GM21360 (cell line): ENCODE data around the gene LMOD1.
"Not testable (repeated sequence)": the region's sequence is repeated elsewhere in the genome, so short reads cannot be mapped to it uniquely, and the experiment has no call there.

Source experiments
- ATAC-seq: cut with Tn5 transposase; IDR thresholded peaks from one replicate; pipeline ENCODE4 v1.9.1; 2021; ENCODE audit warnings: mild to moderate bottlenecking, moderate library complexity; ENCODE audit not compliant: unreplicated experiment

Gene LMOD1

DNA sequence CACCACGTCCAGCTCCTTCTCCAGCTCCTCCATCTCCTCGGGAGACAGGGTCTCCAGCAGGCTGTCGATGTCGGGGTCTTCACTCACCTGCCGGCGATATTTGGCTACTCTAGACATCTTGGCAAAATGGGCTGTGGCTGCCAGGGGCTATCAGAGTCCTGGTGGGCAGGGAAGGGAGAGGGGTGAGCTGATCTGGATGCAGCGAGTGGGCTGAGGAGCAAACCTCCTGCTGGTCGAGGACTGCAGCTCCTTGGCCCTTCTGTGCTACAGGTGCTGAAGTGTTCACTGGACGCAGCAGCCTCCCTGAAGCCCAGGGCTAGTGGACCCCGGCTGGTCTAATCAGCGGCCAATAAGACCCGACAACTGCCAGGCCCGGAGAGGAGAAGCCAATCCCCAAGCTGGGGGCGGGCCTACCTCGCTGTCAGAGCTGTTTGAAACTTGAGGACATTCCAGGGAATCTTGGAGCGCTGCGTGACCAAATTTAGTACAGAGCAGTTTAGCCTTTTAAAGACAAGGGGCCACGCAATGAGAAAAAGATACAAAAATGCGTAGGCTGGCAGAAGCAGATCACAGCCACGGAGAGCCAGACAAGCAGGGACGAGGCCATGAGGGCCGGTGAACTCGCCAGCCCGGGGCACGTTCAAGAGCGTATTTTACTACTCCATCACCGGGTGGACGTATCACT, at the start of gene LMOD1:
Gene LMOD1, minus strand, starts transcription at position 325 of the 685 bp plus-strand sequence. Its CDS starts 208 bp downstream, at position 117.
- ATAC-seq, result no peak

GRCh38 chr1:201990427-201990826, 44.1 kb upstream of the LMOD1 start:
- ATAC-seq, result no peak

GRCh38 chr1:201989354-201990128, 43.2 kb upstream of the LMOD1 start:
- ATAC-seq, result no peak

GRCh38 chr1:201988601-201989000, 42.3 kb upstream of the LMOD1 start:
- no peak for ATAC-seq

DNA sequence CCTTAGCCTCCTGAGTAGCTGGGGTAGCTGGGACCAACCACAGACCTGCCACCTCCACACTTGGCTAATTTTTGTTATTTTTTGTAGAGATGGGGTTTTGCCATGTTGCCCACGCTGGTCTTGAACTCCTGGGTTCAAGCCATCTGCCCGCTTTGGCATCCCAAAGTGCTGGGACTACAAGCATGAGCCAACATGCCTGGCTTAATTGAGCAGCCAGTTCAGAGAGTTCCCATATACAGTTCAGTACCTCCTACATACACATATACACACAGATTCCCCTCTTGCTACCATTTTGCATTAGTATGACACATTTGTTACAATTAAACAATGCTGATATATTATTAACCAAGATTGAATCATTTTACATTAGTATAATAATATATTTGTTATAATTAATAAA, 39.0 kb upstream of the LMOD1 start:
- no peak for ATAC-seq

DNA sequence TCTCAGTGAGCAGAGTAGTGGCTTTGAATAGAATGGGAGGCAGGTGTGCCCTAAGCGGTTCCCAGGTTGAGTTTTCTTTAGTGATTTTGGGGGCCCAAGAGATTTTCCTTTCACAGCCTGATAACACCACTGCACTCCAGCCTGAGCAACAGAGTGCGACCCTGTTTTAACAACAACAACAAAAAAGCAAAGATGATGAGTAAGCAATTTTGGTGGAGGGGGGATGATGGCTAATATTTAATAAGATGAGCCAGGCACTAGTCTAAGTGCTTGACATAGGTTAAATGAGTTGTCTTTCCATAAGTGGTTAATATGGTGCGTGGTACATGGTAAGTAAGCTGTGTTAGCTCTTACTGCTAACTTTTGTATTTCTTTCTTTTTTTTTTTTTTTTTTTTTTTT, 38.1 kb upstream of the LMOD1 start:
- no peak for ATAC-seq

- peak; percentile 12 for ATAC-seq
Observed at GRCh38 chr1:201983380-201983805, 37.0 kb upstream of the LMOD1 start.

DNA sequence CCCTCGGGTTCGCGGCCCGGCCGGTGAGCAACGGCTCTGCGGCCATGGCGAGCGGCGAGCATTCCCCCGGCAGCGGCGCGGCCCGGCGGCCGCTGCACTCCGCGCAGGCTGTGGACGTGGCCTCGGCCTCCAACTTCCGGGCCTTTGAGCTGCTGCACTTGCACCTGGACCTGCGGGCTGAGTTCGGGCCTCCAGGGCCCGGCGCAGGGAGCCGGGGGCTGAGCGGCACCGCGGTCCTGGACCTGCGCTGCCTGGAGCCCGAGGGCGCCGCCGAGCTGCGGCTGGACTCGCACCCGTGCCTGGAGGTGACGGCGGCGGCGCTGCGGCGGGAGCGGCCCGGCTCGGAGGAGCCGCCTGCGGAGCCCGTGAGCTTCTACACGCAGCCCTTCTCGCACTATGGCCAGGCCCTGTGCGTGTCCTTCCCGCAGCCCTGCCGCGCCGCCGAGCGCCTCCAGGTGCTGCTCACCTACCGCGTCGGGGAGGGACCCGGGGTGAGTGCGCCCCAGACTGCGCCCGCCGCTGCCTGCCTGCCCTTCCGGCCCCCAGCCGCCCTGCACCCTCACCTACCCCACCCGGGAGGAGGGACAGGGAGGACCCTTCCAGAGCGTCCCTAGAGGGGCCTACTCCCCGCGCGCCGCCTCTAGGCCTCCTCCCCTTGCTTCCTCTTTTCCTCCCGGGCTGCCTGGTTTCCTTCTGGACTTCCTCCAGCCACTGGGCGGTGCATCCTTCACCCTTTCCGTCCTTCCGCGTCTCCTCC, 36.5 kb upstream of the LMOD1 start, which contains the start of gene RNPEP:
Gene RNPEP, plus strand, starts transcription at position 26 of the 757 bp plus-strand sequence. Its CDS starts 19 bp downstream, at position 45.
- peak; percentile 70 for ATAC-seq

GRCh38 chr1:201982082-201982622, 35.8 kb upstream of the LMOD1 start:
- no peak for ATAC-seq

GRCh38 chr1:201970334-201971159, 24.2 kb upstream of the LMOD1 start:
- ATAC-seq, result no peak

GRCh38 chr1:201968202-201968925, 22.0 kb upstream of the LMOD1 start:
- no peak for ATAC-seq

DNA sequence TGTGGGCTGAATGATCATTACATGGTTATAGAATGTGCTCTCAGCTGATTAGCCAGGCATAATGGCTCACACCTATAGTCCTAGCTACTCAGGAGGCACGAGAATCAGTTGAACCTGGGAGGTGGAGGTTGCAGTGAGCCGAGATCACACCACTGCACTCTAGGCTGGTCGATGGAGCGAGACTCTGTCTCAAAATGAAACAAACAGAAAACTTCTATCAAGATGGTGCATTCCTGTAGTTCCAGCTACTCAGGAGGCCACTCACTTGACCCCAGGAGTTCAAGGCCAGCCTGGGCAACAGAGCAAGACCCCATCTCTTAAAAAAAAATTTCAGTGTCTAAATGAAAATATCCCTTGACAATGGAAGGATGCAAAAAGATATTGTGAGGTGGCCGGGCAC, 19.8 kb upstream of the LMOD1 start:
- no peak for ATAC-seq

DNA sequence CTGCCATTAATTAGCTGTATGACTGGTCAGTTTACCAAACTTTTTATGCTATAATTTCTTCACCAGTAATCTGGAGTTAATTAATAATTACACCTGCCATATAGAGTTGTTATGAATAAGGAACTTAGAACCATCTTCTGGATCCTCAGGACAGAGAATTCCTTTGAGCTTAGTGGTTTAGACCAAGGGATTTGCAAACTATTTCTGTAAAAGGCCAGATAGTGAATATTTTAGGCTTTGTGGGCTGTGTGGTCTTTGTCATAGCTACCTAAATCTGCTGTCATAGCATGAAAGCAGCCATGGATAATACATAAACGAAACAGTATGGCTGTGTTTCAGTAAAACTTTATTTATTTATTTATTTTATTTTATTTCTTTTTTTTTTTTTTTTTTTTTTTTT, 17.9 kb upstream of the LMOD1 start:
- no peak for ATAC-seq

DNA sequence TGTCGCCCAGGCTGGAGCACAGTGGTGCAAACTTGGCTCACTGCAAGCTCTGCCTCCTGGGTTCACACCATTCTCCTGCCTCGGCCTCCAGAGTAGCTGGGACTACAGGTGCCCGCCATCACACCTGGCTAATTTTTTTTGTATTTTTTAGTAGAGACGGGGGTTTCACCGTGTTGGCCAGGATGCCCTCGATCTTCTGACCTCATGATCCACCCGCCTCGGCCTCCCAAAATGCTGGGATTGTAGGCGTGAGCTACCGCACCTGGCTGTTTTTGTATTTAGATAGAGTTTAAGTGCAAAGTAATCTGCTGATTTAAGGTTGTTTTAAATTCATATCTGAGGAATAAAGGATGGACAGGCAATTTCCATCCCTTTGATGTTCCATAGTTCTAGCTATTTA, 16.0 kb upstream of the LMOD1 start:
- not testable (repeated sequence) for ATAC-seq

GRCh38 chr1:201958348-201958747, 12.0 kb upstream of the LMOD1 start:
- no peak for ATAC-seq

DNA sequence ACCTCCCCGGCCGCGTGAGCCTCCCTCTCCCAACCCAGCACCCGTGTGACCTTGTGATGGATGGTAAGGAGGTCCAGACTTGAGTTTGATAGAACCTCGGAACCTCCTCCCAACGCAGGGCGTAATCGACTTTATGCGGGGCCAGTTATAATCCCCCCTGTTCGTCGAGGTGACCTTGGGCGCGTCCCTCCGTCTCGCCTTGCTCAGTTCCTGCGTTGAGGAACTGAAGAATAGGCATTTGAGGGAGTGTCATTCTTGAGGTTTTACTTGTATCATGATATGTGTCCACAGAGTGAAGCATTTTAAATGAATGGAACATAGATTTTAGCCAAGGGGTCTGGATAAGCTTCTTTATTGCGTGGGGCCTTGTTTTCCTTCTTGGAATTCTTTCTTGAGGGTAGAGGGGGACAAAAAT, 9.4 kb upstream of the LMOD1 start:
- no peak for ATAC-seq

DNA sequence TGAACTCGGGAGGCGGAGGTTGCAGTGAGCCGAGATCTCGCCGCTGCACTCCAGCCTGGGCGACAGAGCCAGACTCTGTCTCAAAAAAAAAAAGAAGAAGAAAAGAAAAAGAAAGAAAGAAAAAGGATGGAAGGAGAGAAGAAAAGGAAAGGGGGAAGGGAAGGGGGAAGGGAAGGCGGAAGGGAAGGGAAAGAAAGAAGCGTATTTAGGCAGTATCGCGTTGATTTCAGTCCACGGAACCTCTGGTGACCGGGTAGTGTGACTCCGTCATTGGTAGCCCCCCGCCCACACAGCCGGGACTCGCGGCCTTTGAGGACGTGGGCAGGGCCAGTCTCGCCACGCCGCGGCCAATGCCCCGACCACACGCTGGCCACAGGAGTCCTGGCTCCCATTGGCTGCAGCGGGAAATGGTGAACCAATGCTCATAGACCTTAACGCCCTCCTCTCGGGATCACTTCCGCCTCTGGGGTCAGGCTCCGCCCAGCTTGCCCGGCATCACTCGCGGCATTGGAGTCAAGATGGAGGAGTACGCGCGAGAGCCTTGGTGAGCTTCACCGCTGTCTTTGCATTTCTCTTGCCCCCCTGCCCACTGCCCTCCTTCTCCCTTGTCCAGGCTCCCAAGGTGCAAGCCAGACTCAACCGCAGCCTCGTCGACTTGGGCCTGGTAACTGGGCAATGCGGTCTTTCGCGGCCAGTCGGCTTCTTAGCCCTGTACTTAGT, 8.8 kb upstream of the LMOD1 start, which contains the start of gene TIMM17A:
Gene TIMM17A, plus strand, starts transcription at position 495 of the 720 bp plus-strand sequence. Its CDS starts 24 bp downstream, at position 519.
- peak; percentile 98 for ATAC-seq

DNA sequence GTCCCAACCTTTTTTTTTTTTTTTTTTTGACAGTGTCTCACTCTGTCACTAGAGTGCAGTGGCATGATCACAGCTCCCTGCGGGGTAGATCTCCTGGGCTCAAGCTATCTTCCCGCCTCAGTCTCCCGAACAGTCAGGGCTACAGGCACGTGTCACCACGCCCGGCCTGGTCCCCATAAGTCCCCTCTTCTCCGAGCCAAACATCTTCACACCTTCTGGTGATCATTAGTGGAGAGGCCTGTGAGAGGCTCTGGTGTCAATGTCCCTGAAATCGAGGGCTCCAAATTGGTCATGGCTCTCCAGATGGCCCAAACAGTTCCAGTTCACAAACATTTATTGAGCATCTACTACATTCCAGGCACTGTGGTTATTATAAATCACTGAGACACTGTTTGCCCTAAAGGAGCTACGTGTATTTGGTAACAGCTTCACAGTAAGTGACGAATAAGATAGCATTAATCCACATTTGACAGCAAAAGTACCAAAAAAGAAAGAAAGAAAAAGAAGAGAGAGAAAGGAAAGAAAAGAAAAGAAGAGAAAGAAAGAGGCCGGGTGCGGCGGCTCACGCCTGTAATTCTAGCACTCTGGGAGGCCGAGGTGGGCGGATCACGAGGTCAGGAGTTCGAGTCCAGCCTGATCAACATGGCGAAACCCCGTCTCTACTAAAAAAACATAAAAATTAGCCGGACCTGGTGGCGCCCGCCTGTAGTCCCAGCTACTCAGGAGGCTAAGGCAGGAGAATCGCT, 8.1 kb upstream of the LMOD1 start:
- ATAC-seq, result no peak
